Measurements from ENCODE around the gene PLP2.
"Not testable (repeated sequence)": the region's sequence is repeated elsewhere in the genome, so short reads cannot be mapped to it uniquely, and the experiment has no call there.

The PLP2 gene

DNA sequence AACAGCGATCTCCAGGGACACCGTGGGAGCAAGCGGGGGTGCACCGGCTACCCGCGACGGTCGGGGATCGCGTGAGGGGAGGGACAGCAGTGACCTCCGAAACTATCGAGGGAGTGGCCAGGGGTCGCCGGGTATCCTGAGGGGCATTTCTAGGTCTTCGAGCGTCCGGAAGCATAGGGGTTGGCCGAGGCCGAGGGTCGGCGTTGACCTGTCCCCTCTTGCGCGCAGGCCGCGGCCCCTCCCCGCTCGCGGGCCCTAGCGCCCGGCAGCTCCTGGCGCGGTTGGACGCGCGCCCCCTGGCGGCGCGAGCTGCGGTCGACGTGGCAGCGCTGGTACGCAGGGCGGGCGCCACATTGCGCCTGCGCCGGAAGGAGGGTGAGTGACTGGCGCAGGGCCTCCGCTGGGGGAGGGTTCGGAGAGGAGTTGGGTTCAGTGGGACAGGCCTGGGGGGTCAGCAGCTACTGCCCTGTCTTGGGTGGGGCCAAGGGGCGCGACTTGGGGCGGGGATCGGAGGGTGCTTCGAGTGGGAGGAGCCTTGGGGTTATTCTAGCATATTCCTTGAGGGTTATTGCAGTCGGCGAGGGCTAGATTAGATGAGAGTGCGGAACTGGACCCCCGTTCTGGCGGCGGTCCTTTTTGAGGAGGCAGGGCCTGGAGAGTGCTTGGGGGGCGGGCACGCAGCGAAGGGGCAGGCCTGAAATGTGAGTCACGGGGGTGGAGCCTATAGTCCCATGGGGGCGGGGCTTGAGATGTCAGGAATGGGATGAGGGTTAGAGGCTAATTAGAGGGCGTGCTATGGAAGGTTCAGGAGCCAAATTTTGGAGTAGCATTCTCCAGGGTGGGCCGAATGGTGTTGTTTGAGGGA lies 7.9 kb upstream of the PLP2 start:
- peak; percentile 68 for DNase-seq (ENCODE audit: low spot score)

DNA sequence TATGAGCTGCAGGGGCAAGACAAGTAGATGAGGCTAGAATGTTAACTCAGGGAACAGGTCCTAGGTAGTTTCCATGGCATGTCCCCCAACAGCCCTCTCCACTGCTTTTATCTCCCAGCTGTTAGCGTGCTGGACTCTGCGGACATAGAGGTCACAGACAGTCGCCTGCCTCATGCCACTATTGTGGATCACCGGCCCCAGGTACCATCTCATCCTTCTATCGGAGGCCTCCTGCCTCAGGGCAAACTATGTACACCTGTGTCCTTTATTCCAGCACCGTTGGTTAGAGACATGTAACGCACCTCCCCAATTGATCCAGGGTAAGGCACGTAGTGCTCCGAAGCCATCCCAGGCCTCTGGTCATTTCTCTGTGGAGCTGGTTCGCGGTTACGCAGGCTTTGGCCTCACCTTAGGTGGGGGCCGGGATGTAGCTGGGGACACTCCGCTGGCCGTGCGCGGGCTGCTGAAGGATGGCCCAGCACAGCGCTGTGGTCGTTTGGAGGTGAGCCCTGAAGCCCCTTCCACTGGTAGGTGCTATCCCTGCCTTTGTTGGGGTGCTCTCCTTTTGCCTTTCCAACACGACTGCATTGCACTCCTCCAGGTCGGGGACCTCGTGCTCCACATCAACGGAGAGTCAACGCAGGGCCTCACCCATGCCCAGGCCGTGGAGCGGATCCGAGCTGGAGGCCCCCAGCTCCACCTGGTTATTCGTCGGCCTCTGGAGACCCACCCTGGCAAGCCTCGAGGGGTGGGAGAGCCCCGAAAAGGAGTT lies 6.9 kb upstream of the PLP2 start:
- DNase-seq (ENCODE audit: low spot score) = no peak

DNA sequence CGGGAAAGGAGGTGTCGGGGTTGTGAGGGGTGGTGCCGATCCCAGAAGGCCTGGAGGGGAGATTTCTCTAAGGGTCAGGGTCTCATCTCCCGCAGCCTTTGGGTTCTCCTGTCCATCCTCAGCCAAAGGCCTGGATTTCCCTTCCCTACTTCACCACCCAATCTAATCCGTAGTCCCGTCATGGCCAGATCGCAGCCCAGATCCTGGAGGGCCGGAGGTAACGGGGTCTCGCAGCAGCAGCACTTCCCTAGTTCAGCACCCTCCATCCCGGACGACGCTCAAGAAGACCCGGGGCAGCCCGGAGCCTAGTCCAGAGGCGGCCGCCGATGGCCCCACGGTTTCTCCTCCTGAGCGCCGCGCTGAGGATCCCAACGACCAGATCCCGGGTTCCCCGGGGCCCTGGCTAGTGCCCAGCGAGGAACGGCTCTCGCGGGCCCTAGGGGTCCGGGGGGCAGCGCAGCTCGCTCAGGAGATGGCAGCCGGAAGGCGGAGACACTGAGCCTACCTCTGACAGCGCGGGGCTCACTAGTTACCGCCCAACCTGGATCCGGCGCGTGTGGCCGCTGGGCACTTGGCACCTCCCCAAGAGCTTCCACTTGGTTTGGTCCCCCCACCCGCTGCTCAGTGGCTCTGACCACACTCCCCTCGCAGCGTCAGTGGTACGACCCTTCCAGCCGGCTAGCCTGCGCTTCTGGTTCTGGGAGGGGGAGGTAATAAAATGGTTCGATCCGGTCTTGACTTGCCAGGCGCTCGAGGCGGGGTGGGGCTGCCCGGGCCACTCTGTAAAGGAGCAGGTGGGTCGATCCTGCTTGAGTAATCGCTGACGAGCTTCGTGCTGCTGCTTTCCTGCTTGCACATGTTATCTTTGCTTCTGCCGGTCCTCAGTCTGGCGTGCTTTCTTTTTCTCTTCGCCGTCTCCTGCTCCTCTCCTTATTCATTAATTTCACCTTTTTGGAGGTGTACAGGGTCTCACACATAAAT lies 5.5 kb upstream of the PLP2 start:
- peak; percentile 55 for DNase-seq (ENCODE audit: low spot score)

DNA sequence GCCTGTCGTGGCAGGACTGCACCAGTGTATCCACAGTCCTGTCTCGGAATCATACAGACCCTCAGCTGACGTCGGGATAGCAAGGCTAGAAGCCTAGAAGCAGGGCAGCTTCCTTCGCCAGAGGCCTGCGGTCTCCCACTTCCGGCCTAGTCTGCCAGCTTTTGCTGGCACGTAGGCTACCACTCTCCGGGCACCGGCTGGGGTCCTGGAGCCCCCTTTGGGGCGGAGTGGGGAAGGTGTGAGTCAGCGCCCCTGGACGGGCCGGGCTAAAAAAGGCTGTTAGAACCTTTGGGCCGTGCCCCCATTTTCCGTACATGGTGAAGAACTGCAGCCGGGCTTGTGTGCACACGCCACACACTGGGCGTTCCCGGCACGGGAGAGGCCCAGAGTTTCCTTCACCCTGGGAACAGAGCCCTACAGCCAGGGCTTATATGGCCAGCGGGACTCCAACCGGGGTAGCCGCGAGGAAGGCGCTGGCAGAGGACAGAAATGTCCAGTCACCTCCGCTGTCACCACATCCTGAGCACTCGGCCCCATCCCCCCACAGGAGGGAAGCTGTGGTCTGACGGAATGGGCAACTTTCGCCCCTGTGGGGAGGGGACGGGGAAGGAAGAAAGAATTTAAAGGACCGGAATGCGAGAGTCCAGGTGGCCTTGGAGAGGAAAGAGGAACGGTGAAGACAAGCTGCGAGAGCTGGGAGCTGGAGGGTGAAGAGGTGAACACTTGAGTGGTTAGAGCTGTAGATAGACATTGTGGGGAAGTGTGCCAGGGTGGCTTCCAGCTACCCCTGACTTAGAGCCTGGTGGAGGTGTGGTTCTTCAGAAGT lies 4.6 kb upstream of the PLP2 start:
- DNase-seq (ENCODE audit: low spot score) = no peak

DNA sequence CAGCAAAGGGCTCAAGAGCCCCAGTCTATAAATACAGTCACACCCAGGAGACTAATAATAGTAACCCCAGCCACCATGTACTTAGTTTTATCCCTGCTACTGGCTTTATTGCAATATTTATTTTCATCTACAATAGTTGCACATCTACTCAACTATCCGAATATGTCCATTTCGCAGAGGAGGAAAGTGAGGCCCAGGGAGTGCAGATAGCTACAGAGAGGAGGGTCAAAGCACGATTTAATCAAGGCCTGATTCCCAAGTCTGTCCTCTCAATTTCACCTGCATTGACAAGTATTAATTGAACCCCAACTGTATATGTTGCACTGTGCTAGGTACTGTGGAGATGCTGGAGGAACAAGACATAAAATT lies 4.0 kb upstream of the PLP2 start:
- DNase-seq (ENCODE audit: low spot score) = no peak

DNA sequence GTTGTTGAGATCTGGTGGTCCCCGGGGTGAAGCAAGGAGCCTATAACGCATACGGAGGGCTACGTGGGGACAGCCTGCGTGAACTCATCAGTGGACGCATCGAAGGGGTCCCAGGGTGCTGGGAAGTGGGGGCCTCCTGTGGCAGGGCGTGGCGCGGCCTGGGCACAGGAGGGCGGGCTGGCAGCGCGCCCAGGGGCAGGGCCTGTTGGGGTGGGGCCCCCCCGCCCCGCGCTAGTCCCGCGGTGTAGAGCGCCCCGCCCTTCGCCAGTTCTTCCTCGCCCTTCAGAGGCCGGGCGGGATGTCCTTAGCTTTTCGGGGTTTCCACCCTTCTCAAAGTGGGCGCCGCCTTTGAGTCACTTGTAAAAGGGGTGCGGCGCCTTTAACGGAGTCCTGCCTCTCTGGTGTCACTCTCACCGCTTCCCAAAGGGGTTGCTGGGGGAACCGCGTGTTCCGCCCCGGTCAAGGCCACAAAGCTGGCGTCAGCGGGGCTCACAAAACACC lies 632 bp downstream of the PLP2 start:
- no peak for DNase-seq (ENCODE audit: low spot score)

DNA sequence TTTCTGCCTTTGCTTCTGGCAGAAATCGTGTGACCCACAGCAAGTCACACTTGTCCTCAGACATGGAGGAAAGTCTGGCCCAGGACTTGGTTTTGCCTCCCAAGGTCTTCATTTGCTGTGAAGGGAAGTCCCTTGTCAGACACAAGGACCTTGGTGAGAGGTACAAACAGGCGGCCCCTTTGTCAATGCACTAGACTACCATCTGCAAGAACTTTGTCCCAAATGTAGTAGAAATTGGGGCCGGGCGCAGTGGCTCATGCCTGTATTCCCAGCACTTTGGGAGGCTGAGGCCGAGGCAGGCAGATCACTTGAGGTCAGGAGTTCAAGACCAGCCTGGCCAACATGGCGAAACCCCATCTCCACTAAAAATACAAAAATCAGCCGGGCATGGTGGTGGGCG lies 1.8 kb downstream of the PLP2 start:
- not testable (repeated sequence) for DNase-seq (ENCODE audit: low spot score)

DNA sequence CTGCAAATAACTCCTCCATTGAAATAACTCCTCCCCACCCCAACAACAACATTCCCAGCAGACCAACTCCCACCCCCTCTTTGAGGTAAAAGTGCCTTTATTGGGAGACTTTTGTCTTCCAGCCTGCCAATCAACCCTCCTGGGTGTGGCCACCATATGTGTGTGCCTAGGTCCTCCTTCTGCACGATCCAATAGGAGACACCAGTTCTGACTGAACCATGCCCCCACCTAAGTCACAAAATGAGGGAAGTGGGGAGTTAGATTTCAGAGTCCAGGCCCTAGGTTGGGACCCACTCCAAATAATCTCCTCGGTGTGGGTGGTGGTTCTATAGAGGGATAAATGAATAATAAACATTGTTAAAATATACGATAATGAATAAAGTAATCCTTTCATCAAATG lies 3.0 kb downstream of the PLP2 start:
- no peak for DNase-seq (ENCODE audit: low spot score)

DNA sequence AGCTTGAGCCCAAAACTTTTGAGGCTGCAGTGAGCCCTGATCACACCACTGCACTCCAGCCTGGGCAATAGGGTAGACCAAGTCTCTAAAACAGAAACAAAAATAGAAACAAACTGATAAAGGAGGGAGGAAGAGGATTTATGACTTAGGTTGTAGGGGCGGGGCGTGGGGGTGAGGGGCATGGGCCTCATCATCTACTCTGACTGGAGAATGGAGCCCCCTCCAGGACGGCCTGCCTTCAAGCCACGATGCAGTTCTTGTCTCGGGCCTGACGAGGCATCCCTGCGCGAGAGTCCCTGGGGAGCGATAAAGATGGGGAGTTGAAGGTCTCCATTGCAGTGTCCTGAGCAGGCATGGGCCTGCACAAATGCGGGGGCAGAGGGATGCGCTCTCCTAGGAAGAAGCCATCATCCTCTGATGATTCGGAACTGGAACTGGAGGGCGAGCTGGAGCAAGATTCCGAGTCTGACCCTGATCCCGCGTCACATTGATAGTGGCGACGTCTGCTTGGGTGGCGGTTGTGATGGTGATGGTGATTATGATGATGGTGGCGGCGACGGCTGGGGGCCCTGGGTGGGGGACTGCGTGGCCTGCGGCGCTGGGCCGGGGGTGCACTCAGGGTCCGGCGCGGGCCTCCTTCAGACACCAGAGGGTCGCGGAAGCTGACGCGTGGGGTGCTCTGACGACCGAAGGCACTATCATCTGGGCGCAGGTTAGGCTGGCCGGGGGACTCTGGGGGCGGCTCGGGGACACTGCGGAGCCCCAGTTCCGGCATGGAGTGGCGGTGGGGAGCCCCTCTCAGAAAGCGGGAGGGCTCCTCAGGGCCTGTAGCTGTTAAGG lies 4.0 kb downstream of the PLP2 start:
- DNase-seq (ENCODE audit: low spot score) = no peak

DNA sequence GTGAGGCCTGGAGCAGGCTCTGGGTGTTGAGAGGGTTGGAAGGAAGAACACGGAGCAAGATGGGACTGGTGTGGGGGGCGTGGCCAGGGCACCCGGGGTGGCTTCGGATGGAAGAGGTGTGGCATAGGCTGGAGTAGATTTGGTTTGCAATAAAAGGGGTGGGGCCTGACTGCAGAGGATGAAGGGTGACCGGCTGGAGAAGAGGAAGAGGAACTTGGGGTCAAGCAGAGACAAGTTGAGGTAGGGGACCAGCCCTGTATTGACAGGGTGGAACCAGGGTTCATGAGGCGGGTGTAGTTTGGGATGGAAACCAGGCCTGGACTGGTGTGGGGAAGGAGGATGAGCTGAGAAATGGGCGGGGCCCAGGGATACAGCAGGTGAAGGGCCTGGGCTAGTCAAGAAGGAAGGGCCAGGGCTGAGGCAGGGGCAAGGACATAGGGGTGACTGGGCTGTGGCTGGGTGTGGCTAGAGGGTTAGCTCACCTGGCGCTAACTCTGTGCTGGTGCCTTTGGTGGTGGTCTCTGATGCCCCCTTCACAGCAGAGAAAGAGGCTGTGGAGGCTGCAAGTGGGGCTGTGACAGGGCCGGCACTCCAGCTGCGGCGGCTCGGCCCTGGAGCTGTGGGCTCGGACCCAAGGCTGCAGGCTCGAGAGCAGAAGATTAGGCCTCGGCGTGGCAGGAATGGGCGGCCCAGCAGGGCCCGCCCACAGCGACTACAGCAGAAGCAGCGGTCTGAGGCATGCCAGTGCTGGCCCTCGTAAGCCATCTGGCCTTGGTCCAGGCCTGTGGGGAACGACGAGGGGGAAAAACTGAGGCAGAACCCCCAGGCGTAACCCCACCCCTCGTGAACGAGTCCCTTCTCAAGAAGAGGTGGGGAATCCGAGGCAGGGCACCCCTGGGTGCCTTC lies 5.0 kb downstream of the PLP2 start:
- DNase-seq (ENCODE audit: low spot score) = no peak

DNA sequence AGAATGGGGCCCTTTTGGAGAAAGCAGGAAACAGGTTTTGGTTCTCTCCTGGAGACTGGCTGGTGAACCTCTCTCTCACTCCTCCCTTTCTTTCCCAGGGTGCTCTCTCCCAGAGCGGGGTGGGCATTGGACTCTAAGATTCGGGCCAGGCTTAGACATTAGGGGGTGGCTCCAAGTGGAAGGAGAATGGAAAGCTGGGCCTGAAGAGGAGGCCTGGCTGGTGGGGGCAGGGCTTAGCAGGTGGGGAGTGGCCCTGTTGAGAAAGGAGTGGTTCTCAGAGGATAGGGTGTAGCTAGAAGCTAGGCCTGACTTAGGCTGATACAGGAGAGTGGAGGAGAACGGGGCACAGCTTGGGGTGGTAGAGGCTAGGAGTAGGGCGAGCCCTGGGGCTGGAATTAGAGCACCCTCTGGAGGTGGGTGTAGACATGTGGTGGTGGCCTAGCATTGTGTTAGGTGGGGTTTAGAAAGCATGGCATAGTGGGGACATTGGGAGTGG lies 5.7 kb downstream of the PLP2 start:
- DNase-seq (ENCODE audit: low spot score) = no peak

DNA sequence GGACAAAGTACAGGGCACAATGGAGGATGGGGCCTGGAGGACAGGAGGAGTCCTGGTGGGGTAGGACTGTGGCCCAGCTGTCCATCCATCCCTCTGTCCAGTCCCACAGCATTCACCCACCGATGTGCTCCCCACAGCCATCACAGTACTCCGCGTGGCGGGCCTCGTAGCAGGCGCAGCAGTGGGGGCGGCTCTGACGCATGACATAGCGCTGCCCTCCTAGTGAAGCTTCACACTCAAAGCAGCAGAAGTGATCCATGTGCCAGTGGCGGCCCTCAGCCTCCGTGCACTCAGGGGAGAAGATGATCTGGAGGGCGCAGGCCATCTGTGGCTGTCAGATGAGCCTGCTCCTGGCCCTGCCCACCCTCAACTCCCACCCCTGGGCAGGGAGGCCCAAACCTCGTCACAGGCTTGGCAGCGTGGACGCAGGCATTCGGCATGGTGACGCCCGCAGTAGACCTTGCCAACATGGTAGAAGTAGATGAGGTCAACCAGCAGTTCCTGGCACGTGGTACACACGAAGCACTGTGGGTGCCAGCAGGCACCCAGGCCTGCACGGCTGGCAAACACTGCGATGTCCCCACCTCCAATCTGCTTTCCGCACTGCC lies 6.3 kb downstream of the PLP2 start:
- no peak for DNase-seq (ENCODE audit: low spot score)

DNA sequence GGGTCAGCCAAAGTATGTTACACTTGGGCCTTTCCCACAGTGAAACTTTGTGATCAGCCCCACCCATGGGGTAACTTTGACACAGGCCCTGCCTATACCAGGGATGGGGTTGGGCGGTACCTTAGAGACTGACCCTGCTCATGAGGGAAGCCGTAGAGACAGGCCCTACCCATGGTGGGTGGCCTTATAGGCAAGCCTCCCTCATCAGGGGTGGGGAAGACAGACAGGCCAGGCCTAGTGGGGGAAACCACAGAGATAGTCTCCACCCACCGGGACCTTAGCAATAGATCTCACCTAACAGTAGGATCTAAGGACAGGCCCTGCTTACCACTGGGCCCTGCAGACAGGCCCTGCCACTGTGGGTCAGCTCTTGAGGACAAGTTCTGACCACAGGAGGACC lies 6.8 kb downstream of the PLP2 start:
- DNase-seq (ENCODE audit: low spot score) = no peak

DNA sequence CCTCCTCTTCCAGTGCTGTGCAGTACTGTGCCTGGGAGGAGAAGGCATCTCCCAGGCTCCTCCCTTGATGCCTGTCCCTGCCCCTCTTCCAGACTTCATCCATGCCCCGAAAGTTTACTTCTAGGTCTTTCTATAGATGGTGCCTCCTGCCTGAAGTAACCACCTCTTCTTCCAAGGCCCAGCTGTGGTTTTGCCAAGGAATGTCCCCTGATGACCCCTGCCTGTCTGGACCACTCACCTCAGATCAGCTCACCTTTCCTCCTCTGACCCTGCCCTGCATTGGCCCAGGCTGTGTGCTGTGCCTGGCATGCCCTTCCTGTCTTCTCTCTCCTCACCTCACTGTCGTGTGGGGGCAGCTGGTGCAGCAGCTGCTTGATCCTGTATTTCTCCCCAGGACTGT lies 7.7 kb downstream of the PLP2 start:
- DNase-seq (ENCODE audit: low spot score) = no peak

DNA sequence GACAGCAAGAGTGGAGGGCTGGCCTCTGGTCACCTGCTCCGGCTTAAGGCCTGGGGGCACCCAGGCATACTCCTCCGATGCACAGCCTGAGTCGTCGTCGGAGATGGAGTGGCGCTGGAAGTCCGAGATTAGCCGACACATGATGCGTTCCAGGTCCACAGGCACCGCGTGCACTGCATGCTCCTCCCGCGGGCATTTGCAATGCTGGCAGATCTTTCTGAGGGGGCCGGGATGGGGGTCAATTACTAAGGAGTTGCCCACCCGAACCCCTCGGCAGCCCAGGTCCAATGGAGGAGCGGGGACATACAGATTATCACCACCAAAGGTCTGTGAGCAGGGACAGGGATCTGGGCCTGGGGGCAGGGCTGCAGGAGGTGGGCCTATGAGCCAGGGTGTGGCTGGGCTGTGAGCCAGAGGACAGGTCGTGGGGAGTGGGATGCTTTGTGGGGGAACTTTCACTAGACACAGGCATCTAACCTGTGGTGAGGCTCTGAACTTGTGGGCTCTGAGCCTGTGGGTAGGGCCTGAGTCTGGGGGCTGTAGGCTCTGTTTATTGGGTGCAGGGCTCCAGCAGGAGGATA lies 12.1 kb downstream of the PLP2 start:
- no peak for DNase-seq (ENCODE audit: low spot score)

DNA sequence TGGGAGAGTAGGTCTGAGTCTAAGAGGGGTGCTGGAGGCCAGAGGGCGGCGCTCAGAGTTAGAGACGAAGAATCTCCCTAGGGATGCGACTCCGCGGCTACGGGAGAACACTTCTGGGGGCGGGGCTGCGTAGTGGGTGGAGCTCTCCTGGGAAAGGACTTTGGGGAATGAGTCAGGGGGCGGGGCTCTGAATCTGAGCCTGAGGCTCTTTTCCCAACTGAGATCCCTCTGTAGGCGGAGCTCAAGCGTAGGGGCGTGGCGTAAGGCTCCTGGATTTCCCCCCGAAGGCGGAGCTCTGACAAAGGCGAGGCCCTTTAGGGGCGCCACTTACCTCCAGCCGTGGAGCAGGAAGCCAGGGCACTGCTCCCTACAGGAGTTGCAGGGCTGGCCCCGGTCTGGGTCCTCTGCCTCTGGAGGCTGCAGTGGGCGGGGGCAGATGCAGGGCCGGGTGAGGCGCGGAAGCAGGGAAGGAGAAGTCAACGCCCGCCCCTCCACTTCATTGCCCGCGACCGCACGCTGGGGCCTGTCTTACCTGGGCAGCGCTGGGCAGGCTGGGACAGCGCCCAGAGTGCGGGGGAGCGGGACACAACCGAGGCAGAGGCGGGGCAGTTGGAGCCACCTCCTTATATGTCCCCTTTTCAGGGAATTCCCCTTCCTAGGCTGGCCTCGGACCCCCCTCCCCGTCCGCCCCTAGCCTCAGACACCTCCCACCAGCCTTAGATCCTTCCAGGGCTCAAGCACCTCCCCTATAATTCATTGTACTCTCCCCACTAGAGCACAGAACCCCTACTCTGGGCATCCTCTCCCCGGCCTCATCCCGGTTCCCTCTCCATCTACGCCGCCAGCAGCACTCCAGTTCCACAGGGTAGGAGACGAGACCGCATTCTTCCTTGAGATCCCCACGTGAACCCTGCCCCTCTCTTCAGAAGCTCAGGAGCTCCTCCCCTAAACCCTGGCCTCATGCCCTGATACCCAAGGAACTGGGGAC lies 12.9 kb downstream of the PLP2 start:
- DNase-seq (ENCODE audit: low spot score) = peak; percentile 70

Data from iPS-NIHi11 (cell line).